HCT116 (cell line): ENCODE data around the gene CTNNA2. TPM values are rescaled to one million over a fixed set of nuclear protein-coding genes. Genes with fewer than 3 reads are reported as not detected.

ENCODE experiments used
- ATAC-seq: fragments of 200-7000 bp; cut with Tn5 transposase; 2 replicates; pipeline ENCODE4 v1.9.1; 2020; ENCODE audit warnings: mild to moderate bottlenecking, moderate library complexity
- BruUV-seq: library from RNA; stranded (reverse); fragments of 400-500 nt; replicated peaks from 2 replicates; lab custom pipeline; 2021; lab: Mats Ljungman, UMichigan
- CTCF ChIA-PET: fragments of 300-600 bp; sonication (Branson Sonifier 250); formaldehyde crosslinking; loops from one replicate; lab custom pipeline; 2021; ENCODE audit warnings: antibody characterized with exemption; lab: Charles Lee
- POLR2A ChIA-PET: fragments of 300-600, 350-600 bp; sonication (Branson Sonifier 250); formaldehyde crosslinking; loops from one replicate; lab custom pipeline; 2021; ENCODE audit warnings: antibody characterized with exemption; lab: Charles Lee
- RAD21 ChIA-PET, 2 experiments: fragments of 300-600 bp; sonication (Branson Sonifier 250); formaldehyde crosslinking; loops; one replicate each; lab custom pipeline; 2023; ENCODE audit warnings: low total read pairs in 2 of 2; ENCODE audit not compliant: uncharacterized antibody in 2 of 2, unreplicated experiment in 2 of 2, low non-redundant PET in 1 of 2; lab: Charles Lee
- DNase-seq: peaks from one replicate; pipeline ENCODE4 v3.0.0-alpha.2; 2010; ENCODE audit warnings: low read depth, low spot score
- H2AFZ ChIP-seq: fragments of 200-600 bp; shearing (Covaris generic), sonication (generic); 2 replicates; pipeline ENCODE4 v1.6.1; 2017; ENCODE audit warnings: low read depth, mixed run types, mixed read lengths, antibody characterized with exemption, low read length; ENCODE audit not compliant: poor library complexity, severe bottlenecking
- H3K27ac ChIP-seq: 2 replicates; pipeline ENCODE4 v1.5.1; 2012; ENCODE audit warnings: low read depth, low read length
- H3K27me3 ChIP-seq: fragments of 200-600 bp; sonication (generic); 2 replicates; pipeline ENCODE4 v1.6.1; 2016; ENCODE audit warnings: mixed run types, low read length, mixed read lengths; ENCODE audit not compliant: insufficient read depth
- H3K36me3 ChIP-seq, 2 experiments: fragments of 200-500 bp in 1 of 2; fragments of 200-600 bp in 1 of 2; sonication (Bioruptor generic) in 1 of 2; sonication (generic) in 1 of 2; 2 replicates each; pipeline versions ENCODE4 v1.5.1 to v1.6.1; 2014 to 2016; ENCODE audit warnings: low read length in 2 of 2, inconsistent platforms in 1 of 2, mixed read lengths in 1 of 2, mixed run types in 1 of 2; ENCODE audit not compliant: insufficient read depth in 2 of 2, control insufficient read depth in 1 of 2
- H3K4me1 ChIP-seq, 2 experiments: fragments of 200-600 bp in 1 of 2; sonication (generic) in 1 of 2; 2 replicates each; pipeline versions ENCODE4 v1.5.1 to v1.6.1; 2012 to 2017; ENCODE audit warnings: low read length in 2 of 2, inconsistent platforms in 1 of 2, mild to moderate bottlenecking in 1 of 2, mixed read lengths in 1 of 2, mixed run types in 1 of 2, moderate library complexity in 1 of 2; ENCODE audit not compliant: insufficient read depth in 2 of 2, control insufficient read depth in 1 of 2
- H3K4me2 ChIP-seq: fragments of 200-600 bp; sonication (generic); 2 replicates; pipeline ENCODE4 v1.6.1; 2017; ENCODE audit warnings: mixed run types, low read length, mixed read lengths
- H3K4me3 ChIP-seq, 2 experiments: fragments of 200-600 bp in 1 of 2; sonication (generic) in 1 of 2; replicated peaks in 1 of 2; 2 replicates each; pipeline ENCODE4 v1.5.1; 2011 to 2016; ENCODE audit warnings: low read length in 2 of 2, control low read depth in 1 of 2, low read depth in 1 of 2, mild to moderate bottlenecking in 1 of 2, mixed read lengths in 1 of 2, mixed run types in 1 of 2
- H3K79me2 ChIP-seq: fragments of 200-600 bp; sonication (generic); 2 replicates; pipeline ENCODE4 v1.6.1; 2017; ENCODE audit warnings: mild to moderate bottlenecking, mixed run types, low read length, moderate library complexity, mixed read lengths; ENCODE audit not compliant: insufficient read depth
- H3K9ac ChIP-seq: fragments of 200-600 bp; sonication (generic); 2 replicates; pipeline ENCODE4 v1.6.1; 2016; ENCODE audit warnings: low read length, mixed read lengths
- H3K9me2 ChIP-seq: fragments of 200-600 bp; sonication (generic), shearing (Covaris generic); 2 replicates; pipeline ENCODE4 v1.6.1; 2017; ENCODE audit warnings: mixed run types, mild to moderate bottlenecking, moderate library complexity; ENCODE audit not compliant: insufficient read depth
- H3K9me3 ChIP-seq, 2 experiments: fragments of 200-500 bp in 1 of 2; fragments of 200-600 bp in 1 of 2; sonication (Bioruptor generic) in 1 of 2; sonication (generic) in 1 of 2; 2 replicates each; pipeline ENCODE4 v1.6.1; 2014 to 2017; ENCODE audit warnings: low read length in 2 of 2, mixed read lengths in 2 of 2, inconsistent platforms in 1 of 2, low read depth in 1 of 2, mild to moderate bottlenecking in 1 of 2, mixed run types in 1 of 2, moderate library complexity in 1 of 2; ENCODE audit not compliant: control insufficient read depth in 1 of 2, insufficient read depth in 1 of 2
- H4K20me1 ChIP-seq: fragments of 200-600 bp; sonication (generic), shearing (Covaris generic); 2 replicates; pipeline ENCODE4 v1.6.1; 2017; ENCODE audit warnings: mixed run types, mild to moderate bottlenecking, moderate library complexity; ENCODE audit not compliant: insufficient read depth
- ATF3 ChIP-seq: IDR thresholded peaks from 2 replicates; pipeline ENCODE4 v1.6.1; 2012
- EGR1 ChIP-seq: IDR thresholded peaks from 2 replicates; pipeline ENCODE4 v1.6.1; 2012; ENCODE audit warnings: low read depth
- ELF1 ChIP-seq: IDR thresholded peaks from 2 replicates; pipeline ENCODE4 v1.6.1; 2012; ENCODE audit warnings: low read depth, borderline replicate concordance
- EZH2 ChIP-seq: fragments of 200-600 bp; sonication (generic); IDR thresholded peaks from 2 replicates; pipeline ENCODE4 v1.6.1; 2017; ENCODE audit warnings: antibody characterized with exemption, mixed run types
- FOSL1 ChIP-seq: IDR thresholded peaks from 2 replicates; pipeline ENCODE4 v1.6.1; 2012; ENCODE audit warnings: low read depth
- JUND ChIP-seq: IDR thresholded peaks from 2 replicates; pipeline ENCODE4 v1.6.1; 2012
- POLR2AphosphoS5 ChIP-seq: IDR thresholded peaks from 2 replicates; pipeline ENCODE4 v1.6.1; 2011; ENCODE audit warnings: mild to moderate bottlenecking, low read depth, low read length, moderate library complexity
- RAD21 ChIP-seq: IDR thresholded peaks from 2 replicates; pipeline ENCODE4 v1.6.1; 2012; ENCODE audit warnings: low read depth, mild to moderate bottlenecking
- SIN3A ChIP-seq: IDR thresholded peaks from 2 replicates; pipeline ENCODE4 v1.6.1; 2012; ENCODE audit warnings: low read depth
- SP1 ChIP-seq: IDR thresholded peaks from 2 replicates; pipeline ENCODE4 v1.6.1; 2012; ENCODE audit warnings: low read depth
- SRF ChIP-seq: IDR thresholded peaks from 2 replicates; pipeline ENCODE4 v1.6.1; 2012; ENCODE audit warnings: low read depth
- TCF7L2 ChIP-seq: IDR thresholded peaks from 2 replicates; pipeline ENCODE4 v1.7.0; 2011; ENCODE audit warnings: borderline replicate concordance, inconsistent platforms; ENCODE audit not compliant: insufficient read depth, insufficient read length; ENCODE audit errors: extremely low read depth
- ZFX ChIP-seq: fragments of 450-650 bp; IDR thresholded peaks from 2 replicates; pipeline ENCODE4 v1.6.1; 2017
- ZNF274 ChIP-seq: fragments of 200-500 bp; sonication (Bioruptor generic); IDR thresholded peaks from 2 replicates; pipeline ENCODE4 v1.6.1; 2014; ENCODE audit warnings: mild to moderate bottlenecking, low read depth, low read length, inconsistent platforms
- intact Hi-C: fragments of 100-400 bp; cut with micrococcal nuclease; formaldehyde crosslinking; loops from 2 replicates; pipeline ENCODE4 v1.10.0; 2022
- total RNA-seq: library from RNA; stranded (reverse); gene quantifications from one replicate; pipeline ENCODE4 v1.2.1, GENCODE V29; 2021; ENCODE audit not compliant: unreplicated experiment
- TF ChIP-seq, protein P1 (sequence below): IDR thresholded peaks from 2 replicates; pipeline ENCODE4 v1.6.1; 2011; ENCODE audit warnings: mild to moderate bottlenecking, low read length, moderate library complexity; ENCODE audit not compliant: insufficient replicate concordance; ENCODE audit errors: extremely low read depth
- TF ChIP-seq, protein P2 (sequence below), 3 experiments: fragments of 200-600 bp in 1 of 3; sonication (generic) in 1 of 3; IDR thresholded peaks in 2 of 3; conservative IDR thresholded peaks in 1 of 3; 2 replicates each; pipeline ENCODE4 v1.5.1; 2012 to 2017; ENCODE audit warnings: low read depth in 2 of 3, low read length in 2 of 3, antibody characterized with exemption in 1 of 3, borderline replicate concordance in 1 of 3, control low read depth in 1 of 3, mild to moderate bottlenecking in 1 of 3, mixed read lengths in 1 of 3, mixed run types in 1 of 3, moderate library complexity in 1 of 3; ENCODE audit not compliant: insufficient read depth in 1 of 3

The CTNNA2 gene
- total RNA-seq, 1 experiment from 2014 or later, result not detected

GRCh38 chr2:80062298-80062697 lies 549.4 kb downstream of the CTNNA2 start:
- ChIA-PET CTCF (no interaction called here), RAD21 (no interaction called here), POLR2A (no interaction called here)
- Histone ChIP-seq H3K4me2 (no peak overlapping the region), H4K20me1 (no peaks in the 10 kb centered on the region), H3K9me2 (no peaks in the 10 kb centered on the region), H2AFZ (no peak overlapping the region), H3K27ac (no peak overlapping the region), H3K9ac (no peak overlapping the region), H3K36me3 (no peaks in the 10 kb centered on the region), H3K4me1 (no peaks in the 10 kb centered on the region), H3K9me3 (peaks cover 4 to 12% of the 10 kb centered on the region in 2 experiments; a peak in 2 of 4 replicates), H3K4me3 (no peak overlapping the region), H3K27me3 (no peaks in the 10 kb centered on the region), H3K79me2 (no peaks in the 10 kb centered on the region)
- no TSS peak for BruUV-seq
- TF ChIP-seq ZFX (no peak), POLR2AphosphoS5 (no peak), JUND (no peak), RAD21 (no peak), ZNF274 (no peak), EGR1 (no peak), SP1 (no peak)
- DNase-seq (no peak), ATAC-seq (no peak)
- intact Hi-C loops, result no loop called here

DNA sequence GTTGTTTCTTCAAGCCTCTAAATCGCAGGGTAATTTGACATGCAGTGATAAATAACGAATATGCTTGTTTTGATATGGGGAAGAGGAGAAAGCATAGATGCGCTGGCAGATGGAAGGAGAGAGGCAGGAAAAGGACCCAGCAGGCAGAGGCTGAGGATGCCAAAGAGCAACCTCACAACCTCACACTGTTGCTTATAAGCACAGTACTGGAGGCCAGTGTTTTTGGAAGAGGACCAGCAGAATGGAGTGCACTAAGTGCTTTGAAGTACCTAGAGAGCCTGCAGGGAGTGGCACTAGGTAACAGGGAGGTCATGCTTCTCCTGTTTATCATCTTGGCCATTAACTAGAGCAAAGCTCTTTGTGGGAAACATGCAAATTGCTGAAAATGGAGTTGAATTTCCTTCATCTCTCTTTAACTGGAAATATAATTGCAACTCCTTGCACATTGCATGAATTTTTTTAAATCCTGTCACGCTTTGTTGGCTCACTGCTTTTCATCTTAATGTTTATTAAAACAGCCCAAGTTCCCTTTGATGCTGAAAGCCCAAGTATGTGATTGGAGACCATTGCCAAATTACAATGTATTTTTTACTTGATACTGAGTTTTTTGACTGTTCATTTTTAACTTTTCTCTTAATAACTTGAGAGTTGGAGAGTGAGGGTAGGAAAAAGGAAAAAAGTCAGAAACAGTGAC lies 555.3 kb downstream of the CTNNA2 start:
- Histone ChIP-seq H3K9me2 (no peaks in the 10 kb centered on the region), H3K36me3 (no peaks in the 10 kb centered on the region), H3K9me3 (peaks cover 4 to 25% of the 10 kb centered on the region in 2 experiments; a peak in 2 of 4 replicates), H3K27me3 (no peaks in the 10 kb centered on the region), H2AFZ (no peak overlapping the region), H3K27ac (no peak overlapping the region), H3K4me3 (no peak overlapping the region), H3K79me2 (no peaks in the 10 kb centered on the region), H3K4me2 (no peak overlapping the region), H3K9ac (no peak overlapping the region), H3K4me1 (no peaks in the 10 kb centered on the region), H4K20me1 (no peaks in the 10 kb centered on the region)
- DNase-seq (no peak), ATAC-seq (no peak)
- intact Hi-C loops, result no loop called here
- ChIA-PET RAD21 (no interaction called here), POLR2A (no interaction called here), CTCF (no interaction called here)
- no TSS peak for BruUV-seq
- TF ChIP-seq EZH2 (no peak), SIN3A (no peak), ZFX (no peak), RAD21 (no peak), EGR1 (no peak), POLR2AphosphoS5 (no peak), ZNF274 (no peak), SRF (no peak), SP1 (no peak), ELF1 (no peak), FOSL1 (no peak), ATF3 (no peak), TCF7L2 (no peak)
- TF ChIP-seq, protein P1, sequence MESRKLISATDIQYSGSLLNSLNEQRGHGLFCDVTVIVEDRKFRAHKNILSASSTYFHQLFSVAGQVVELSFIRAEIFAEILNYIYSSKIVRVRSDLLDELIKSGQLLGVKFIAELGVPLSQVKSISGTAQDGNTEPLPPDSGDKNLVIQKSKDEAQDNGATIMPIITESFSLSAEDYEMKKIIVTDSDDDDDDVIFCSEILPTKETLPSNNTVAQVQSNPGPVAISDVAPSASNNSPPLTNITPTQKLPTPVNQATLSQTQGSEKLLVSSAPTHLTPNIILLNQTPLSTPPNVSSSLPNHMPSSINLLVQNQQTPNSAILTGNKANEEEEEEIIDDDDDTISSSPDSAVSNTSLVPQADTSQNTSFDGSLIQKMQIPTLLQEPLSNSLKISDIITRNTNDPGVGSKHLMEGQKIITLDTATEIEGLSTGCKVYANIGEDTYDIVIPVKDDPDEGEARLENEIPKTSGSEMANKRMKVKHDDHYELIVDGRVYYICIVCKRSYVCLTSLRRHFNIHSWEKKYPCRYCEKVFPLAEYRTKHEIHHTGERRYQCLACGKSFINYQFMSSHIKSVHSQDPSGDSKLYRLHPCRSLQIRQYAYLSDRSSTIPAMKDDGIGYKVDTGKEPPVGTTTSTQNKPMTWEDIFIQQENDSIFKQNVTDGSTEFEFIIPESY, result no peak
- TF ChIP-seq, protein P2, sequence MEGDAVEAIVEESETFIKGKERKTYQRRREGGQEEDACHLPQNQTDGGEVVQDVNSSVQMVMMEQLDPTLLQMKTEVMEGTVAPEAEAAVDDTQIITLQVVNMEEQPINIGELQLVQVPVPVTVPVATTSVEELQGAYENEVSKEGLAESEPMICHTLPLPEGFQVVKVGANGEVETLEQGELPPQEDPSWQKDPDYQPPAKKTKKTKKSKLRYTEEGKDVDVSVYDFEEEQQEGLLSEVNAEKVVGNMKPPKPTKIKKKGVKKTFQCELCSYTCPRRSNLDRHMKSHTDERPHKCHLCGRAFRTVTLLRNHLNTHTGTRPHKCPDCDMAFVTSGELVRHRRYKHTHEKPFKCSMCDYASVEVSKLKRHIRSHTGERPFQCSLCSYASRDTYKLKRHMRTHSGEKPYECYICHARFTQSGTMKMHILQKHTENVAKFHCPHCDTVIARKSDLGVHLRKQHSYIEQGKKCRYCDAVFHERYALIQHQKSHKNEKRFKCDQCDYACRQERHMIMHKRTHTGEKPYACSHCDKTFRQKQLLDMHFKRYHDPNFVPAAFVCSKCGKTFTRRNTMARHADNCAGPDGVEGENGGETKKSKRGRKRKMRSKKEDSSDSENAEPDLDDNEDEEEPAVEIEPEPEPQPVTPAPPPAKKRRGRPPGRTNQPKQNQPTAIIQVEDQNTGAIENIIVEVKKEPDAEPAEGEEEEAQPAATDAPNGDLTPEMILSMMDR (IDR thresholded peaks at IDR 0.05 in 2 of 3, conservative IDR thresholded peaks at IDR 0.05 in 1 of 3; ENCODE audit: borderline replicate concordance in 1 of 3, insufficient read depth in 1 of 3, low read depth in 2 of 3, low read length in 2 of 3), result no peak
